Caco-2 (cell line): ENCODE measurements around the gene SMCO2. TPM values are rescaled to one million over a fixed set of nuclear protein-coding genes. Genes with fewer than 3 reads are reported as not detected.
A peak's percentile ranks its signal among the peaks of the same experiment; 100 is the strongest.

Experiments
- BruUV-seq: library from RNA; stranded (reverse); fragments of 400-500 nt; replicated peaks from 2 replicates; lab custom pipeline; 2021; lab: Mats Ljungman, UMichigan
- CTCF ChIA-PET: fragments of 300-600 bp; sonication (Branson Sonifier 250); formaldehyde crosslinking; loops from one replicate; lab custom pipeline; 2022; ENCODE audit warnings: antibody characterized with exemption; lab: Charles Lee
- POLR2A ChIA-PET: fragments of 300-600 bp; sonication (Branson Sonifier 250); formaldehyde crosslinking; loops from one replicate; lab custom pipeline; 2022; ENCODE audit warnings: antibody characterized with exemption; lab: Charles Lee
- DNase-seq, 2 experiments: peaks; one replicate each; pipeline versions ENCODE4 v3.0.0 to v3.0.0-alpha.2; 2020 to 2022
- H3K27me3 ChIP-seq: replicated peaks from 2 replicates; pipeline ENCODE4 v1.6.0; 2011; ENCODE audit warnings: low read length; ENCODE audit not compliant: control insufficient read depth, insufficient read depth
- H3K36me3 ChIP-seq: 2 replicates; pipeline ENCODE4 v1.5.1; 2011; ENCODE audit warnings: low read length; ENCODE audit not compliant: control insufficient read depth, insufficient read depth
- H3K4me1 ChIP-seq: fragments of 250-450 bp; sonication (Bioruptor Pico); 2 replicates; pipeline ENCODE4 v1.5.1; 2020; ENCODE audit warnings: mild to moderate bottlenecking
- H3K4me3 ChIP-seq: 2 replicates; pipeline ENCODE4 v1.5.1; 2011; ENCODE audit warnings: low read depth, mild to moderate bottlenecking, control low read depth, low read length
- H3K9me3 ChIP-seq: fragments of 250-450 bp; sonication (Bioruptor Pico); 2 replicates; pipeline ENCODE4 v1.5.1; 2020; ENCODE audit warnings: mild to moderate bottlenecking, moderate library complexity
- H3K27ac Mint-ChIP-seq: one replicate; pipeline ENCODE4 v1.8.0; 2022; ENCODE audit warnings: mixed read lengths; ENCODE audit not compliant: unreplicated experiment
- H3K27me3 Mint-ChIP-seq: one replicate; pipeline ENCODE4 v1.8.0; 2022; ENCODE audit warnings: mixed read lengths; ENCODE audit not compliant: insufficient read depth, unreplicated experiment
- H3K36me3 Mint-ChIP-seq: one replicate; pipeline ENCODE4 v1.8.0; 2022; ENCODE audit warnings: mild to moderate bottlenecking, mixed read lengths; ENCODE audit not compliant: insufficient read depth, unreplicated experiment
- H3K4me1 Mint-ChIP-seq: one replicate; pipeline ENCODE4 v1.8.0; 2022; ENCODE audit warnings: low read depth, mixed read lengths; ENCODE audit not compliant: unreplicated experiment
- H3K4me3 Mint-ChIP-seq: one replicate; pipeline ENCODE4 v1.8.0; 2022; ENCODE audit warnings: mild to moderate bottlenecking, moderate library complexity, mixed read lengths; ENCODE audit not compliant: unreplicated experiment
- H3K9me3 Mint-ChIP-seq: one replicate; pipeline ENCODE4 v1.8.0; 2022; ENCODE audit warnings: mixed read lengths; ENCODE audit not compliant: unreplicated experiment
- CTCF ChIP-seq, 2 experiments: fragments of 200-600 bp in 1 of 2; IDR thresholded peaks; 1 replicate in 1 of 2; 2 replicates in 1 of 2; pipeline versions ENCODE4 v1.5.1 to v1.8.0; 2011 to 2022; ENCODE audit warnings: antibody characterized with exemption in 1 of 2, control low read depth in 1 of 2, inconsistent platforms in 1 of 2, low read depth in 1 of 2, low read length in 1 of 2, mild to moderate bottlenecking in 1 of 2, moderate library complexity in 1 of 2; ENCODE audit not compliant: insufficient read depth in 1 of 2, severe bottlenecking in 1 of 2, unreplicated experiment in 1 of 2
- intact Hi-C: fragments of 100-400 bp; cut with micrococcal nuclease; formaldehyde crosslinking; loops from one replicate; pipeline ENCODE4 v1.10.0; 2022; ENCODE audit not compliant: unreplicated experiment
- total RNA-seq: library from RNA; stranded (reverse); gene quantifications from 2 replicates; pipeline ENCODE4 v1.2.3, GENCODE V29; 2022

The SMCO2 gene
- total RNA-seq, 1 experiment from 2014 or later: 0.93 TPM

- no peak overlapping the region for H3K4me3 Mint-ChIP-seq
Observed at GRCh38 chr12:27424631-27425230, 21.8 kb upstream of the SMCO2 start.

DNA sequence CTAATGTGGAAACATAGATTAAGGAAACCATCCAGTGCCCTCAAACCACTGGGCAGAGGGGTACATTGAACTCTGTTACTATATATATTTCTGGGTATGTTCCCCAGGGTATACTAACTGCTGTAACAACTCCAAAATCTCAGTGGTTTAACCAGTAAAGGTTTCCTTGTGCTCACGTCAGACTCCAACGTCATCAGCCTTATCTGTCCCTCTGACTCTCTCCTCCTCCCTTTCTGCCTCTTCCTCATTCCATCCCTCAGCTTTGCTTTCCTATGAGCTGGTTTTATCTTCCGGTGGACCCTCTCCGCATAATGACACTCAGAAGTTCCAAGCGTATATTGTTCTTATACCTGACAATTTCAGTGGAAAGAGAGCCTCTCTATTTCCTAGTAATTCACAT lies 21.2 kb upstream of the SMCO2 start:
- no peaks in the 10 kb centered on the region for H3K9me3 Mint-ChIP-seq
- ChIA-PET POLR2A (interaction anchor here (1.1 kb wide), 1 partner anchor 98 kb away, joined by 5 read pairs; the partner anchor contains the start of gene PPFIBP1), CTCF (interaction anchor here (0.8 to 2.8 kb wide), 9 partner anchors 9 to 225 kb away, joined by 3 to 15 read pairs (median 5); partner anchors contain the start of gene PPFIBP1)
- no peaks in the 10 kb centered on the region for H3K9me3 ChIP-seq
- H3K4me1 ChIP-seq: 0 out of 2 replicates have a peak, but pooled peaks cover 3% of the 10 kb centered on the region
- peaks cover 7% of the 10 kb centered on the region for H3K36me3 Mint-ChIP-seq
- no peak overlapping the region for H3K27ac Mint-ChIP-seq
- intact Hi-C loops: no loop called here
- no TSS peak for BruUV-seq
- no peak for DNase-seq
- no peak overlapping the region for H3K4me3 ChIP-seq
- peaks cover 25% of the 10 kb centered on the region for H3K4me1 Mint-ChIP-seq
- H3K36me3 ChIP-seq: no peaks in the 10 kb centered on the region
- no peaks in the 10 kb centered on the region for H3K27me3 ChIP-seq
- no peak overlapping the region for H3K4me3 Mint-ChIP-seq
- no peak for TF ChIP-seq CTCF (IDR thresholded peaks at IDR 0.05; ENCODE audit: insufficient read depth in 1 of 2, low read depth in 1 of 2, low read length in 1 of 2, severe bottlenecking in 1 of 2, unreplicated experiment in 1 of 2)
- H3K27me3 Mint-ChIP-seq: no peaks in the 10 kb centered on the region

More at GRCh38 chr12:27424631-27425230, 21.8 kb upstream of the SMCO2 start:
- H3K36me3 ChIP-seq: no peaks in the 10 kb centered on the region
- intact Hi-C loops: loop anchor here (1.0 to 5.0 kb wide), 4 partner anchors 98 to 279 kb away; partner anchors contain the start of gene PPFIBP1
- H3K4me1 ChIP-seq: 0 out of 2 replicates have a peak, but pooled peaks cover 3% of the 10 kb centered on the region
- ChIA-PET POLR2A (interaction anchor here (1.1 kb wide), 1 partner anchor 99 kb away, joined by 5 read pairs; the partner anchor contains the start of gene PPFIBP1), CTCF (interaction anchor here (0.6 to 2.8 kb wide), 13 partner anchors 9 to 279 kb away, joined by 3 to 15 read pairs (median 4); partner anchors contain the start of gene PPFIBP1)
- no peaks in the 10 kb centered on the region for H3K9me3 Mint-ChIP-seq
- peaks cover 22% of the 10 kb centered on the region for H3K4me1 Mint-ChIP-seq
- no peaks in the 10 kb centered on the region for H3K9me3 ChIP-seq
- H3K27ac Mint-ChIP-seq: no peak overlapping the region
- H3K36me3 Mint-ChIP-seq: peaks cover 13% of the 10 kb centered on the region
- no peaks in the 10 kb centered on the region for H3K27me3 ChIP-seq
- peak; percentile 74 to 79 for TF ChIP-seq CTCF (IDR thresholded peaks at IDR 0.05; ENCODE audit: insufficient read depth in 1 of 2, low read depth in 1 of 2, low read length in 1 of 2, severe bottlenecking in 1 of 2, unreplicated experiment in 1 of 2)
- no TSS peak for BruUV-seq
- no peak overlapping the region for H3K4me3 ChIP-seq
- no peaks in the 10 kb centered on the region for H3K27me3 Mint-ChIP-seq
- peak in 1 of 2 experiments; percentile 51 for DNase-seq

DNA sequence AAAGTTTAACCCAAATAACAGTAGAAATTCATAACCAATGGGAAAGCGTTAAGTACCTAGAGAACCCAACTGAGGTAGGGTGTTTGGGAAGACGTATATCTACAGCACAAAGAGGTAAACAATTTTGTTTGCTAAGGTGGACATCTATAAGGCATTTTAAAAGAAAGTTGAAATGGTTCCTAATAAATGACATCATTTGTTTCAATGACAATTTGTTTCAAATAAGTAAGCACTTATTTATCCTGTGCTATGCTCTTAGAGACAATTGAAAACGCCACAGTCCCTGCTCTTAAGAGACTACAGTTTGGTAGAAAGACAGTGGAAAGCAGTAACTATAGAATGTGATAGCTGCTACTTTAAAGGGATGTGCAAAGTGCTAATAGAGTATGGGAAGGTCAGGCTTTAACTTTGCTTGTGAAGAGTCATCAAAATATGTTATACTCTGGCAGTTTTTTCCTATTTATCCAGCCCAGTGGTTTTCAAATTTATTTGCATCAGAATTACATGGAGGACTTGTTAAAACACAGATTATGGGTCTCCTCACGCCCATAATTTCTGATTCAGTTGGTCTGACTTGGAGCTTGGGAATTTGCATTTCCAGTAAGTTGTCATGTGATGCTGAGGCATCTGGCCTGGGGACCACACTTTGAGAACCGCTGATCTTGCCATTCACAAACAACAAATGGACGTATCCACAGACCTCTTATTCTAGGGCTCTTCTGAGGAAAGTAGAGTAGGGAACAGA lies 19.6 kb upstream of the SMCO2 start:
- ChIA-PET CTCF (interaction anchor here (2.8 kb wide), 1 partner anchor 8 kb away, joined by 15 read pairs; no protein-coding TSS in a partner anchor), POLR2A (no interaction called here)
- intact Hi-C loops: no loop called here
- Mint-ChIP-seq H3K36me3 (no peaks in the 10 kb centered on the region), H3K27ac (no peak overlapping the region), H3K9me3 (peaks cover 7% of the 10 kb centered on the region), H3K27me3 (no peaks in the 10 kb centered on the region), H3K4me1 (peaks cover 25% of the 10 kb centered on the region), H3K4me3 (no peak overlapping the region)
- BruUV-seq: no TSS peak
- no peak overlapping the region for H3K4me3 ChIP-seq
- no peak for TF ChIP-seq CTCF (IDR thresholded peaks at IDR 0.05; ENCODE audit: insufficient read depth in 1 of 2, low read depth in 1 of 2, low read length in 1 of 2, severe bottlenecking in 1 of 2, unreplicated experiment in 1 of 2)
- no peaks in the 10 kb centered on the region for H3K27me3 ChIP-seq
- no peaks in the 10 kb centered on the region for H3K36me3 ChIP-seq
- H3K9me3 ChIP-seq: no peaks in the 10 kb centered on the region
- DNase-seq: no peak
- H3K4me1 ChIP-seq: 0 out of 2 replicates have a peak, but pooled peaks cover 3% of the 10 kb centered on the region
